GM12878 (cell line): ENCODE results near the gene PALMD. TPM values are rescaled to one million over a fixed set of nuclear protein-coding genes. Genes with fewer than 3 reads are reported as not detected.

ENCODE experiments used
- ATAC-seq: fragments of 200-7000 bp; cut with Tn5 transposase; 3 replicates; pipeline ENCODE4 v1.9.1; 2020; ENCODE audit warnings: mild to moderate bottlenecking, moderate library complexity
- BruUV-seq: library from RNA; stranded (reverse); fragments of 400-500 nt; replicated peaks from 2 replicates; lab custom pipeline; 2021; lab: Mats Ljungman, UMichigan
- CTCF ChIA-PET: fragments of 300-600 bp; sonication (Branson Sonifier 250); formaldehyde crosslinking; extraction: SDS; loops from one replicate; lab custom pipeline; 2021; ENCODE audit warnings: inconsistent platforms; lab: Yijun Ruan, JAX
- POLR2A ChIA-PET: fragments of 350-600 bp; formaldehyde crosslinking; extraction: SDS; loops from one replicate; lab custom pipeline; 2021; ENCODE audit warnings: inconsistent platforms; lab: Charles Lee
- RAD21 ChIA-PET: fragments of 300-600 bp; sonication (Branson Sonifier 250); formaldehyde crosslinking; loops from one replicate; lab custom pipeline; 2023; ENCODE audit warnings: antibody characterized with exemption; ENCODE audit not compliant: unreplicated experiment; lab: Charles Lee
- SMC1A ChIA-PET: fragments of 300-600 bp; sonication (Branson Sonifier 250); formaldehyde crosslinking; loops from one replicate; lab custom pipeline; 2023; ENCODE audit not compliant: unreplicated experiment, uncharacterized antibody; lab: Charles Lee
- DNase-seq: peaks from one replicate; pipeline ENCODE4 v3.0.0-alpha.2; 2011; ENCODE audit warnings: low read depth, low spot score
- FAIRE-seq: peaks from 3 replicates; lab custom pipeline; 2011; peaks lifted over from hg19 to GRCh38; lab: Jason Lieb, UNC
- H2AFZ ChIP-seq: 2 replicates; pipeline ENCODE4 v1.6.0; 2011; ENCODE audit warnings: low read depth, low read length, control low read depth; ENCODE audit not compliant: control insufficient read depth
- H3K27ac ChIP-seq: 2 replicates; pipeline ENCODE4 v1.5.1; 2011; ENCODE audit warnings: control low read depth; ENCODE audit not compliant: control insufficient read depth, insufficient read depth
- H3K27me3 ChIP-seq, 2 experiments: replicated peaks in 1 of 2; 2 replicates each; pipeline versions ENCODE4 v1.6.0 to v1.6.1; 2011; ENCODE audit warnings: low read length in 1 of 2; ENCODE audit not compliant: control insufficient read depth in 2 of 2, insufficient read depth in 2 of 2
- H3K36me3 ChIP-seq, 2 experiments: 2 replicates each; pipeline ENCODE4 v1.5.1; 2011; ENCODE audit warnings: low read length in 1 of 2; ENCODE audit not compliant: control insufficient read depth in 2 of 2, insufficient read depth in 2 of 2
- H3K4me1 ChIP-seq: 2 replicates; pipeline ENCODE4 v1.6.1; 2011; ENCODE audit warnings: mild to moderate bottlenecking, low read length, moderate library complexity, mixed read lengths; ENCODE audit not compliant: control insufficient read depth, insufficient read depth
- H3K4me2 ChIP-seq: 2 replicates; pipeline ENCODE4 v1.6.0; 2011; ENCODE audit warnings: control low read depth; ENCODE audit not compliant: control insufficient read depth, insufficient read depth
- H3K4me3 ChIP-seq: fragments of 200-600 bp; sonication (generic); 2 replicates; pipeline ENCODE4 v1.5.1; 2016
- H3K79me2 ChIP-seq: 2 replicates; pipeline ENCODE4 v1.6.0; 2011; ENCODE audit warnings: low read length; ENCODE audit not compliant: control insufficient read depth, insufficient read depth
- H3K9ac ChIP-seq: 2 replicates; pipeline ENCODE4 v1.8.0; 2011; ENCODE audit warnings: low read length, control low read depth, mixed read lengths; ENCODE audit not compliant: control insufficient read depth, insufficient read depth
- H3K9me3 ChIP-seq: replicated peaks from 3 replicates; pipeline ENCODE4 v1.5.1; 2011; ENCODE audit warnings: mild to moderate bottlenecking, low read length; ENCODE audit not compliant: control insufficient read depth, insufficient read depth
- H4K20me1 ChIP-seq: 2 replicates; pipeline ENCODE4 v1.6.0; 2011; ENCODE audit not compliant: control insufficient read depth, insufficient read depth
- CREM ChIP-seq: IDR thresholded peaks from 2 replicates; pipeline ENCODE4 v1.6.1; 2014; ENCODE audit warnings: antibody characterized with exemption, low read depth
- EED ChIP-seq: sonication (generic); IDR thresholded peaks from 2 replicates; pipeline ENCODE4 v1.6.1; 2016; ENCODE audit warnings: antibody characterized with exemption, low read depth
- HDAC2 ChIP-seq: fragments of 200-600 bp; sonication (generic); IDR thresholded peaks from 2 replicates; pipeline ENCODE4 v1.6.1; 2017
- JUNB ChIP-seq: IDR thresholded peaks from 2 replicates; pipeline ENCODE4 v1.6.1; 2016; ENCODE audit warnings: antibody characterized with exemption, mild to moderate bottlenecking
- KAT2A ChIP-seq: conservative IDR thresholded peaks from 2 replicates; pipeline ENCODE4 v1.6.1; 2011; ENCODE audit warnings: low read depth, low read length; ENCODE audit not compliant: control insufficient read depth
- LARP7 ChIP-seq: fragments of 450-650 bp; IDR thresholded peaks from 2 replicates; pipeline ENCODE4 v1.6.1; 2017; ENCODE audit warnings: mild to moderate bottlenecking
- MEF2A ChIP-seq: IDR thresholded peaks from 2 replicates; pipeline ENCODE4 v1.6.1; 2011; ENCODE audit warnings: low read depth, mild to moderate bottlenecking, low read length, moderate library complexity; ENCODE audit not compliant: insufficient read depth
- NBN ChIP-seq: fragments of 450-650 bp; IDR thresholded peaks from 2 replicates; pipeline ENCODE4 v1.6.1; 2016
- NR2C1 ChIP-seq: fragments of 450-650 bp; IDR thresholded peaks from 2 replicates; pipeline ENCODE4 v1.6.1; 2017; ENCODE audit warnings: antibody characterized with exemption, mild to moderate bottlenecking, moderate library complexity
- NR2C2 ChIP-seq: IDR thresholded peaks from 2 replicates; pipeline ENCODE4 v1.6.1; 2011; ENCODE audit warnings: borderline replicate concordance, low read depth; ENCODE audit not compliant: control insufficient read depth, insufficient read length
- PBX3 ChIP-seq: IDR thresholded peaks from 2 replicates; pipeline ENCODE4 v1.6.1; 2011; ENCODE audit warnings: mild to moderate bottlenecking, low read depth, low read length, moderate library complexity; ENCODE audit not compliant: insufficient replicate concordance
- RAD51 ChIP-seq: fragments of 450-650 bp; IDR thresholded peaks from 2 replicates; pipeline ENCODE4 v1.6.1; 2016; ENCODE audit warnings: moderate library complexity, mild to moderate bottlenecking, inconsistent platforms
- SKIL ChIP-seq: fragments of 450-650 bp; IDR thresholded peaks from 2 replicates; pipeline ENCODE4 v1.6.1; 2017; ENCODE audit warnings: mild to moderate bottlenecking, low read depth, inconsistent platforms; ENCODE audit not compliant: poor library complexity, severe bottlenecking
- SMARCA5 ChIP-seq: fragments of 450-650 bp; IDR thresholded peaks from 2 replicates; pipeline ENCODE4 v1.6.1; 2017; ENCODE audit warnings: mild to moderate bottlenecking
- SUPT20H ChIP-seq: IDR thresholded peaks from 2 replicates; pipeline ENCODE4 v1.6.1; 2011; ENCODE audit warnings: low read depth, mild to moderate bottlenecking, low read length, moderate library complexity, borderline replicate concordance; ENCODE audit not compliant: control insufficient read depth
- ZNF274 ChIP-seq: IDR thresholded peaks from one replicate; pipeline ENCODE4 v1.8.0; 2011; ENCODE audit not compliant: insufficient read length, insufficient read depth
- ZSCAN29 ChIP-seq: fragments of 450-650 bp; IDR thresholded peaks from 2 replicates; pipeline ENCODE4 v1.6.1; 2017; ENCODE audit warnings: mild to moderate bottlenecking, moderate library complexity
- WGBS: methylation state at CpG from one replicate; pipeline ENCODE4 v1.1.6; 2016; ENCODE audit warnings: low lambda C conversion rate; ENCODE audit not compliant: insufficient replicate concordance, insufficient coverage; ENCODE audit errors: missing lambda C conversion rate; 5-methylcytosine and 5-hydroxymethylcytosine counted together
- in situ Hi-C: fragments of 300-500 bp; cut with MboI; formaldehyde crosslinking; loops from 9 replicates; pipeline ENCODE4 v1.14.3; 2018; ENCODE audit warnings: mixed read lengths
- intact Hi-C: fragments of 100-400 bp; cut with micrococcal nuclease; formaldehyde crosslinking; loops from one replicate; pipeline ENCODE4 v1.14.2; 2022; ENCODE audit not compliant: unreplicated experiment
- polyA plus RNA-seq, 11 experiments: library from polyadenylated mRNA; depleted of rRNA in 4 of 11; unstranded in 6 of 11; stranded (reverse) in 5 of 11; fragments of >200 nt; fragmentation: Nextera tagmentation in 4 of 11; fragmentation: Illumina TruSeq in 1 of 11; extraction: Ambion mirVana in 4 of 11; extraction: Trizol in 1 of 11; gene quantifications; 1 replicate in 1 of 11; 2 replicates in 10 of 11; pipeline versions ENCODE4 v1.2.1 to v1.2.3, GENCODE V29; 2011 to 2016; ENCODE audit warnings: inconsistent platforms in 2 of 11, missing spikeins in 2 of 11, low read depth in 1 of 11
- total RNA-seq, 4 experiments: library from RNA; depleted of rRNA in 3 of 4; stranded (reverse); fragments of >200 nt in 3 of 4; fragmentation: Illumina TruSeq in 1 of 4; extraction: Trizol in 1 of 4; gene quantifications; 2 replicates each; pipeline versions ENCODE4 v1.2.1 to v1.2.3, GENCODE V29; 2013 to 2021

Gene PALMD
- total and polyA plus RNA-seq, 10 of the 15 experiments (the other 5 are each of a cell fraction or from before 2014, with no cell fraction given), result under 0.01 to 0.09 (median 0.04) TPM; not detected in 4

- TF ChIP-seq PBX3, result no peak
Observed at GRCh38 chr1:99702221-99702620, 56.3 kb downstream of the PALMD start (continued).

DNA sequence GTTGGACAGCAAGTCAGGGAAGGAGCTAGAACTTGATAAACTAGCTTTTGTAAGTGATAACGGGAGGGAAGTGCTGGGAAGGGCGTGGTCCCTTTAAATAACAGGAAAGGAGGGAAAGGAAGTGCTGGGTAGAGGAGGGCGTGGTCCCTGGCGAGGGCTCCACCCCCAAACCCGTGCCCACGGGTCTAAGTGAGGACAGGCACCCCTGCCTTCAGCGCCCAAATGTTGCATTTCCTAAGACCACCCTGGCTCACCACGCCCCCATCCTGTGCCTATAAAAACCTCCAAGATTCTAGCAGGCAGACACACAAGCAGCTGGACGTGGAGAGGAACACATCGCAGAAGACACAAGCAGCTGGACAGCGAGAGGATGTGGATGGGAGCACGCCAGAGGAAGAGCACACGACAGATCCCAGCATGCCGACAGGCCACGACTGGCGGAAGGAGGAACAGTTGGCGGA lies 58.5 kb downstream of the PALMD start:
- no peaks in the 10 kb centered on the region for H3K27me3 ChIP-seq
- no peak overlapping the region for H3K9ac ChIP-seq
- H4K20me1 ChIP-seq, result no peaks in the 10 kb centered on the region
- no peaks in the 10 kb centered on the region for H3K9me3 ChIP-seq
- WGBS, result 63% methylated on average over 17 of the region's 17 CpGs
- FAIRE-seq (no peak), ATAC-seq (no peak), DNase-seq (no peak)
- H3K4me2 ChIP-seq, result no peak overlapping the region
- no peaks in the 10 kb centered on the region for H3K4me1 ChIP-seq
- intact Hi-C loops, result loop anchor here (10.0 kb wide), 1 partner anchor 710 kb away; no protein-coding TSS in a partner anchor
- in situ Hi-C loops, result loop anchor here (10.0 kb wide), 1 partner anchor 520 kb away; no protein-coding TSS in a partner anchor
- no peak overlapping the region for H2AFZ ChIP-seq
- ChIA-PET SMC1A (no interaction called here), RAD21 (no interaction called here), POLR2A (interaction anchor here (1.4 kb wide), 1 partner anchor 83 kb away, joined by 3 read pairs; no protein-coding TSS in a partner anchor), CTCF (interaction anchor here (0.9 to 2.0 kb wide), 4 partner anchors 9 to 64 kb away, joined by 3 to 5 read pairs (median 4); no protein-coding TSS in a partner anchor)
- no peak overlapping the region for H3K27ac ChIP-seq
- no TSS peak for BruUV-seq
- peaks cover 0 to 6% of the 10 kb centered on the region in 2 experiments; a peak in 3 of 4 replicates for H3K36me3 ChIP-seq
- H3K79me2 ChIP-seq, result no peaks in the 10 kb centered on the region
- H3K4me3 ChIP-seq, result no peak overlapping the region
- TF ChIP-seq RAD51, result no peak
- no peak for TF ChIP-seq LARP7
- no peak for TF ChIP-seq CREM
- no peak for TF ChIP-seq ZNF274
- no peak for TF ChIP-seq NBN
- no peak for TF ChIP-seq NR2C2
- no peak for TF ChIP-seq HDAC2
- no peak for TF ChIP-seq MEF2A
- TF ChIP-seq JUNB, result no peak
- TF ChIP-seq EED, result no peak
- no peak for TF ChIP-seq SMARCA5
- TF ChIP-seq NR2C1, result no peak
- TF ChIP-seq KAT2A, result no peak
- no peak for TF ChIP-seq SUPT20H
- no peak for TF ChIP-seq SKIL
- TF ChIP-seq ZSCAN29, result no peak
